CD4-positive, alpha-beta T cell treated with Interleukin-12 subunit alpha and Interleukin-12 subunit beta, for 1 hour (primary cell): ENCODE results near the gene ADAMTSL3.
"Not testable (repeated sequence)": the region's sequence is repeated elsewhere in the genome, so short reads cannot be mapped to it uniquely, and the experiment has no call there.

Source experiments
- DNase-seq: peaks from one replicate; pipeline ENCODE4 v3.0.0-alpha.2; 2020

ADAMTSL3 gene

DNA sequence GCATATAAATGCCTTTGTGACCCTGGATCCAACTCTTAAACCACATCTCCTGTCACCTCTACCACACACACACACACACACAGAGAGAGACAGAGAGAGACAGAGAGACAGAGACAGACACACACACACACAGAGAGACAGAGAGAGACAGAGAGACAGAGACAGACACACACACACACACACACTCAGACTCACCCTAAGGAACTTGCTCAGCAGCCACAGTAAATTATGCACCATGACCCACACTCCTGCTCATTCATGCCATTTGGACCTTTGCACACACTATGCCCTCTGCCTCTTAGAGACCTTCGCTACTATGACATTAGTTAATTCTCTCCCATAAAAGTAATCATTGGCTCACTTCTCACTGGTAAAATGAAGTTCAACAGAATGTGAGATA, 275.7 kb downstream of the ADAMTSL3 start:
- no peak for DNase-seq

DNA sequence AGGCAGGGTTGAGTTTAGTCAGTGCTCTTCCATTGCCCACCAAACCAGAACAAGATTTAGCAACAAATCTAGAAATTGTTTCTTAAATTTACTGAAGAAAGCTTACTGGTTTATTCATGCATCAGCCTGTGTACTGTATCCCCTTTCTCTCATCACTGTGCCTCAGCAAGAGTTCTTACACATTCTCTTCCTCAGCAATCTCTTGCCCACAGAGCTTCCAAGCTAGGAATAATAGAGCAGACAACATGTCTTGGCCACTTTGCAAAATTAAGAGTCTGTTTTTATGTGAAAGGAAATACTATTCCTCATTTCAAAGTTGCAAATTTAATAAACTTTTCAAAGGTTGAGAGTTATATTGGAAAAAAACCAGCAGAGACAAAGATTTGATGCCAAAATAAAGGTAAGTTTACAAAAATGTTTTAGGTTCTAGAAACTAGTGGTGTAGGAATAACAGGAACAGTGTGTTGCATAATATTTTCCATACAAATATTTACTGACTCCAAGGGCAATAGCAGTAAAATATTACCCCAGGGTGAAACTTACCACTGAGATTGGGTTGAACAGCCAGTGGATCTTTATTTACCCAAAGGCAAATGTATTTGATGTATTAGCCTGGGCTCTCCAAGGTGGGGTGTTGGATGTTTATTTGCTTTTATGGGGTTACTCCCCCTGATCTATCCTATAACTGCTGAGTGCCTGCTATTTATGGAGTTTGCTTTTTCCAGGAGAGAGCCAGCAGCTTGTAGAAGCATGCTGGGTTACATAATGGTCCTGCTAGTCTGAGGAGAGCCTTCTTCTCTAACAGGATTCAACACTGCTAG, 276.7 kb downstream of the ADAMTSL3 start:
- no peak for DNase-seq

DNA sequence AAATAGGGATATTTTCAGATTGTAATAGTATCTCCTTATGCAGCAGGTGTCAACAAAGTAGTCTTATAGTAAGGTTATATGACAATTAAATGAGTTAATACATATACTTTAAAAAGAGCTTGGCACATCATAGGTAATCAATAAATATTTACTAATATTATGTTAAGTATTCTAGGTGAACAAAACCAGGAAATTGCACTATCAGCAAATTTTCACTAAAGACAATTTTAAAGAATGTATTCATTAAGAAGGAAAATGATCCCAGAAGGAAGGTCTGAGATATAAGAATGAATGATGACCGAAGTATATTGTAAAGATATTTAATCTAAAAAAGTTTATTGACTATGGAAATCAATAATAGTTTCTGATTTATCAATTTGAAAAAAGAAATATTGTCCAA, 281.9 kb downstream of the ADAMTSL3 start:
- DNase-seq, result no peak

DNA sequence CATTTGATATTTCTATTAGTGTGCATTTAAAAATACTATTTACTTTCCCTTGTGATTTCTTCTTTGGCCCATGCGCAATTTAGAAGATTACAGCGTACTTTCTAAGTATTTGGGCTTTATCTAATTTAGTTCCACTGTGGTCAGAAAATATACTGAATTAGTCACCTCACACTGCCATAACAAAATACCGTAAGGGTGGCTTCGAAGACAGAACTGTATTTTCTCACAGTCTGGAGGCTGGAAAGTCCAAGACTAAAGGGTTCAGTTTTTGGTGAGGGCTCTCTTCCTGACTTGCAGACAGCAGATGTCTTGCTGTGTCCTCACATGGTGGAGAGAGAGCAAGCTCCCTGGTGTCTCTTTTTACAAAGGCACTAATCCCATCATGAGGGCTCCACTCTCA, 286.2 kb downstream of the ADAMTSL3 start:
- no peak for DNase-seq

DNA sequence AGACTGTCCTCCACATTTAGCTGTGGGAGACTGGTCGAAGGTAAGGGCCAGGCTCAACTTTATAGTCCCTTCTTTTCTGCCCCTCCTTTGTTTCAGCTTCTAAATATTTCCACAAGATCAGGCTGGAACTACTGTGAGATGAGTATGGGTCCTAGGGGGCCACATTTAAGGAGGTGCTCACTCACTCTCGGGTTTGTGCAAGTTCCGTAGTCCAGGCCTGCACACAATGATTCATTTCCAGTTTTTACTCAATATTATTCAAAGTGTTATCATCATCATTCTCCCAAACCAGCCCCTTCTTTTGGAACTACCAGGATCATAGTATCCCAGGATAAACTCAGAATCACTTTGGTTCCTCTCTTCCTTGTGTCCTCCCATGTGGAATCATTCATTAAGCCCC, 289.1 kb downstream of the ADAMTSL3 start:
- DNase-seq, result no peak

DNA sequence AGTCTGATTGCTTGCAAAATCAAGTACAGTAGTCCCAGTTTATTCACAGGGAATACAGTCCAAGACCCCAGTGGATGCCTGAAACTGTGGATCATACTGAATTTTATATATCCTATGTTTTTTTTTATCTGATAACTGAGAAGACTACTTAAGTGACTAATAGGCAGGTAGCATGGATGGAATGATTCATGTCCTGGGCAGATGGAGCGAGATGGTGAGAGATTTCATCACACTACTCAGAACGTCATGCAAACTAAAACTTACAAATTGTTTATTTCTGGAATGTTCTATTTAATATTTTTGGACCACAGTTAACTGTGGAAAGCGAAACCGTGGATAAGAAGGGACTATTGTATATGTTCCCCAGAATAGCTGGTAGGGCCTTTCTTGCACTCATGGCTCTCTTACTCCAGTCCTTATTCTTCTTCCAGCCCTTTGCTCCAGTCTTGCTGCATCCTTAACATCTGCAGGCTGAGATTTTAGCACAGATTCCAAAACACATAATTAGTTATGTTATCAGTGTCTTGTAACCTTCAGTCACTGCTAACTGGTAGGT, 290.0 kb downstream of the ADAMTSL3 start:
- DNase-seq, result no peak

DNA sequence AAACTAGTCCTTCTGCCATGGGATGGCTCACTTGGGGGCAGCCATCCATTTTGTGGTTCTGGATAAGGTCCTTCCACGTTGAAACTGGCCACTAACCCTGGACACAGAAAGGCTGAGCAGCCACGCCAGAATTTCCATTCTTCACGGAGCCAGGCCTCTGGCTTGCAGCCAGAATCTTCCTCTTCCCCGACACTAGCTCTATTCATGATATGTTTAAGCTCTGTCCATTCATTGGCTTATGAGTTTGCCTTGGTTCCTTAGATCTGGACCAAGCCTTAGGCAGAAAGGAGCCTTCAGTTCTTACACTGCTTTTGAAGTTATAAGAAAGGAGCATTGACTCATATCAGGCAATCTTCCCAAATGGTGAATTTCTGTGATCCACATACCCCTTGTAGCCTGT, 293.2 kb downstream of the ADAMTSL3 start:
- no peak for DNase-seq

DNA sequence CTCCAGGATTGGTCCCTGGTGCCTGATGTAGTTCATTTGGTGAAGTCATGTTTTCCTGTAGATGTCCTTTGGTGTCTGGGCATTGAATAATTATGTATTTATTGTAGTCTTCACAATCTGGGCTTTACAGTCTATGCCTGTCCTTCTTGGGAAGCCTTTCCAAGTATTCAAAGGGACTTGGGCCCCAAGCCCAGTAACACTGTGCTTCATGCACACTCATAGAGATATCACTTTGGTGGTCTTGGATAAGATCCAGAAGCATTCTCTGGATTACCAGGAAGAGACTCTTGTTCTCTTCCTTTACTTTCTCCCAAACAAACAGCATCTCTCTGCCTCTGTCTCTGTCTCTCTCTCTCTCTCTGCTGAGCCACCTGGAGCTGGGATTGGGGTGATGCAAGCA, 300.6 kb downstream of the ADAMTSL3 start:
- DNase-seq, result no peak

DNA sequence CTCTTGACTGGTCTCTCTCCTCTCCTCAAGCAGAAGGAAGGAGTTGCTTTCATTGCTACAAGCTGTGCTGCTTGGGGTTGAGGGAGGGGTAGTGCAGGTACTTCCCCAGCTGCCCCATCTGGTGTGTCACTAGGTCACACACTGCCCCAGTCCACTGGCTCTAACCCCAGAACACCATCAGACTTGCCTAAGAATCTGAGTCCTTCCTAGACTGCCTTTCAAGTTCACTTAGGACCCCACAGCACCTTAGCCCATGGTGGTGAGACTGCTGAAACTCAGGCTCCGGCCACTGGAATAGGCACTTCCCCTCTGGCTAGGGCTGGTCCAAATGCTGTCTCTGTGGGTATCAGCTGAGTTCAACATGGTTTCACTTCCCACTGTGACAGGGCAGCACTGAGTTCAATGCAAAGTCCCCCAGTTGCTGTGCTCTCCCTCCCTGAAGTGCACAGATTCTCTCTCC, 301.9 kb downstream of the ADAMTSL3 start:
- no peak for DNase-seq

DNA sequence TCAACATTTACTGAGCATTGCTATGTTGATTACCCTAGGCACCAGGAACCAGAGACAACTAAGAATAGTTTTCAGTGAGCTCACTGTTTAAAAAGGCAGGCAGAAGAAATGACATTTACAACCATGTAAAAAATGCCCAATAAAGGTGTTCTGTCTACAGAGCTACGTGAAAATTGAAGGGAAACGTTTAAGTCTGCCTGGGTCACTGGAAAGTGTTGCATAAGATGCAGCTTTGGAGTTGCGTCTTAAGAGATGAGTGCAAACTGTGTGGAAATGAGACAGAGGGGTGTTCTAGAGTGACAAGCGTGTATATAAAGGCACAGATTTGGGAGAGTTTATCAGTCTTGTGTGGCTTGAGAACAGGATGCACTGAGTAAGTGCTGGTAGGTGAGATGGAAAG, 303.0 kb downstream of the ADAMTSL3 start:
- DNase-seq, result no peak

DNA sequence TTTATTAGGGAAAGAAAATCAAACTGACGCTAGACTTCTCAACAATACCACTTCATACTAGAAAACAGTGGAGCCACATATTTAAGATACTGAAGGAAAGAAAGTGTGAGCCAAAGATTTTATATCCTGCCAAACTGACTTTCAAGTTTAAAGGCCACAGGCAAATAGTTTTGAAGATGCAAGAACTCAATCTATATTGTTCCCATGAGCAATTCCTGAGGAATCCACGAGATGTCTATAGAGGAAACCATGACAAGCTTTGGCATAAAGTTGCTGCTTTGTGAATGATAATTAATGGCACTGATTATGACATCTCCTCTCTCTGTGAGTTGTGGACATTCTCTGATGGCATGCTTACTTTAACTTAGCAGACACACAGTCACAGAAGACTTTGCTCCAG, 305.6 kb downstream of the ADAMTSL3 start:
- no peak for DNase-seq

DNA sequence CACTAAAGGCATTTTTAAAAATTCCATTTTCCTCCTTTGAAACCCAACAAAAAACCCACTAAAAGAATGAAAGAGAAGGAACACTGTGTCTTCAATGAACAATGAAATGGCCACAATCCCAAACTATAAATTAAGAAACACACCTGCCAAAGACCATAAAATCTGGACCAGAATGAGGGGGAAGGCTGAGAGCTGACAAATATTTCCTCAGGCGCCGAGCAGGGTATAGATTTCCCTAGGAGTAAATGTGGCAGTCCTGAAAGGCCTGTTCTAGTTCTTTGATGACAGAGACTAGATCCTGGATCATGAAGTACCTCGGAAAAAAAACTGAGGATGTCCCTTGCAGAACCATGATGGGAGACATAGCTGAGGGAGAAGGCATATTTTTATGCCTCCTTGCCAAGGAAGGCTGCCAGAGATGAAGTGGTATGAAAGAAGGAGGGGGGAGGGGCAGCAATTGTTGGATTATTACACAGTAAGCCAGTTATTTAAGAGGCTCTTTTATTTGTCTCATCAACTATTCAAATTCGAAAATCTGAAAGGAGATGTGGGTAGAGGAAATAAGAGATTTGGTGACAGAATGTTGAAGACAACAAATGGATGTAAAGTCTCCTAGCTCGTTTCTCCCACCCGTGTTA, 306.4 kb downstream of the ADAMTSL3 start:
- no peak for DNase-seq

DNA sequence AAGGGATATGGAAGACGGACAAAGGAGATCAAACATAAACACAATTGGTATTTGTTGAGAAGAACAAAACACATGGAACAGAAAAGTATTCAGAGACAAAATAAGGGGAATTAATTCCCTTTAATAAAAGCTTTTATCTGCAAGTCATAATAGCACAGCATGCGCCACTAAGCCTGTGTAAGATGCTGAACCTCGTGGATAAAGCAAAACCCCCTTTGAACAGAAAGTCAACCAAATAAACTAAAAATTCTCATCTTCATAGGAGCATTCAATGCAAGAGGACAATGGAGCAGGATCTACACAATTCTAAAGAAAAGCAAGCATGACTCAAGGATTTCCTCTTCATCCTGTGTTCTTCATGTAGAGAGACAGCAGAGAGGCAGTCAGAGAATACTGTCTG, 307.4 kb downstream of the ADAMTSL3 start:
- DNase-seq, result no peak

DNA sequence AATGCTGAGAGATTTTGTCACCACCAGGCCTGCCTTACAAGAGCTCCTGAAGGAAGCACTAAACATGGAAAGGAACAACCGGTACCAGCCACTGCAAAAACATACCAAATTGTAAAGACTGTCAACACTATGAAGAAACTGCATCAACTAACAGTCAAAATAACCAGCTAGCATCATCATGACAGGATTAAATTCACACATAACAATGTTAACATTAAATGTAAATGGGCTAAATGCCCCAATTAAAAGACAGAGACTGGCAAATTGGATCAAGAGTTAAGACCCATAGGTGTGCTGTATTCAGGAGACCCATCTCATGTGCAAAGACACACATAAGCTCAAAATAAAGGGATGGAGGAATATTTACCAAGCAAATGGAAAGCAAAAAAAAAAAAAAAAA, 311.0 kb downstream of the ADAMTSL3 start:
- DNase-seq, result not testable (repeated sequence)

DNA sequence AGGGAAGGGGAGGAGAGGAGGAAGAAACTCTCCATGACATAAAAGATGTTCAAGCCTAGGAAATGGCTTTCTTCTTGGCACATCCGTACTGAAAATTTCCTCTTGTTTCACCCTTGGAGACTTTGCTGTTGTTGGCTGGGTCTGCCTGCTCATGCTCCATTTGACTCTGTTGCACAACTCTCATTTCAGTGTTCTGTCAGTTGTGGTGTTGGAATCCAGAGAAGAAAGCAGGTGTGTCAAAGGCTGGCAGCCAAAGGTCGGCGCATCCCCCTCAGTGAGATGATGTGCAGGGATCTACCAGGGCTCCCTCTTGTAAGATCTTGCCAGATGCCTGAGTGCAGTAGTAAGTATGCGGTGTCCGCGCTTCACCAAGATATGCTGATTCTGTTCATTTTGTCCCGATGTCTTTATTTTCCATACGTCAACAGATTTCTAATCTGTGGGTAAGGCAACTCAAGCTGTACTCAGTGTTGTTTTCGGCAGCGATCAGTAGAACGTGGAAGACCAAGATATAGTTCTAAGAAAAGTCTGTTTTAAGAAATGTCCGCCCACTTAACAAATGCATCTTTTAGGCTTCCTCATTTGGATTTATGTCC, 316.5 kb downstream of the ADAMTSL3 start:
- DNase-seq, result no peak

DNA sequence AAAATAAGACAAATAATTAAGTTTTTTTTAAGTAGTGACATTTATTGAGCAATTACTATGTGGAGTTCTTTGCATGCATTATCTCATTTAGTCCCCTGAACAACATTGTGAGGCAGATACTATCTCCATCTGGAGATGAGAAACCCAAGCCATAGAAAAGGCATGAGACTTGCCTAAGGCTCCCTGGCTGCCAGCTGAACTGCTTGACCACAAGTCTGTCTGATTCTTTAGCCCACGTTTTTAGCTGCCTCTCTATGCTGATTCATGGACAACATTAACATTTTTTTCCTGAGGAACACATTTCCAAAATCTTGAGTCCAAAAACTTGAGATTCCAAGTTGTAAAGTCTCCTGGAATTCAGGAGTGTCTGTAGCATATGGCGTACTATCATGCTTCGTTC, 318.1 kb downstream of the ADAMTSL3 start:
- no peak for DNase-seq

DNA sequence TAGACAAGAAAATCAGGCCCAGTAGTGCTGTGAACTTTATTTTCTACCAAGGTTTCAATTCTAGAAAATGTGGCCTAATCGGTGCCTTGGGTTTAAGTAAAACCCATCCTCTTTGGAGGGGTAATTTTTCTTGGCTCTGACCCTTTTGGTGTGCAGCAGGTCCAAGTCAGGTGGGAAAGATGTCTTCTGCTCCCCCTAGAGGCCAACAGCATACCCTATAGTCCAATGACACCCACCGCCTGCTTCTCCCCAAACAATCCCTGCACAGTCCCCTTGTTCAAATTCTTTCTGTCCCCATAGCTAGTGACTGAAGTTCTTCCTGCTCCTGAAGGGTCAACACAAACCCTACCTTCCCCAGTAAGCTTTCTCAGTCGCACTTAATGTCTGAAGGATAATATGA, 319.9 kb downstream of the ADAMTSL3 start:
- DNase-seq, result no peak

DNA sequence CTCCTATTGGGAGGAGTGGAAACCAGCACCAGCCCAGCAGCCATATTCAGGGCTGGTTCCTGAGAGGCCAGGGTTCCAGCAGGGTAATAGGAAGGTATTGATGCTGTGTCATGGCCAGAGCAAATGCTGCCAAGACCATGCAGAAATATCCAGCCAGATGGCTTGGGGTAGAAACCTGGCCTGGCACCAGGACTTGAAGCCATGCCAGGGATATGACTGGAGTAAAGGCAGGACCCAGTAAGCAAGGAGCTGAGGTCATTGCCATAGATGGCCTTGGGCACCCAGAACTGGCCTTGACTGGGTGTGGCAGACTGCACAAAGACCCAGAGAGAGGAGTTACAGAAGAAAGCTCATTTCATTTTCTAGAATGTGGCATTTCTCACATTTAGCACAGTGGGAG, 324.1 kb downstream of the ADAMTSL3 start:
- DNase-seq, result no peak

DNA sequence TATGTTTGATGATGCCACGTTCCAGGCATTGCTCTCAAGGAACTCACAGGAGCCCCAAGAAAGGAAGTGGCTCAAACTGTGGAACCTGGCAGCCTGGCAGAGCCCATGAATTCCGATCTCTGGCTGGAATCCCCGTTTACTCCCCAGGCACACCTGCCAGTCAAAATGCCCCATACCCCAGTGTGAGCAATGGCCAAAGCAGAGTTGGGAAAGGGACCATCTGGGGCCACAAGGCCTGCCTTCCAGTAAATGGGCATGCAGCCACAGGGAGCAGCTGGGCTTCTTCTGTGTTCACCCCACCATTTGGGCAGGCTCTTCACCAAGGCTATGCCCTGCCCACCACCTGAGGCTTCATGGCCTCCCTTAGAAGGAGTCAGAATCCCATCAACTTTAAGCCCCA, 324.7 kb downstream of the ADAMTSL3 start:
- DNase-seq, result no peak

DNA sequence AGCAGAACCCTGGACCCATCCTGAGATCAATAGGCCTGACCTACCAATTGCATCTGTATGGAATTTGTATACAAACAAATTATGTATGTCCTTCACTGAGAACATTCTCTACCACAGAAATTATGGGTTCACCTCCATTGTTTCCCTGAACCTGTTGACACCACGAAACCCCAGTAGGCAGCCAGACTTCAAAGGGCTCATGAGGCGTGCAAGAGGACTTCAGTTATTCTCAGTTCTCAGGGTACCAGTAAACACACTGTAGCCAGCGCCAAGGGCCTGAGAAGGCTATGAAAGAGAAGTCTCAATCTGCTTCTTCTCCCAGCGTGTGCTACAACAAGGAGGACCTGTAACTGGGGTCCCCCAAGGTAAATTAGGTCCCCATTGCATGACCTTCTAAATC, 326.7 kb downstream of the ADAMTSL3 start:
- no peak for DNase-seq

DNA sequence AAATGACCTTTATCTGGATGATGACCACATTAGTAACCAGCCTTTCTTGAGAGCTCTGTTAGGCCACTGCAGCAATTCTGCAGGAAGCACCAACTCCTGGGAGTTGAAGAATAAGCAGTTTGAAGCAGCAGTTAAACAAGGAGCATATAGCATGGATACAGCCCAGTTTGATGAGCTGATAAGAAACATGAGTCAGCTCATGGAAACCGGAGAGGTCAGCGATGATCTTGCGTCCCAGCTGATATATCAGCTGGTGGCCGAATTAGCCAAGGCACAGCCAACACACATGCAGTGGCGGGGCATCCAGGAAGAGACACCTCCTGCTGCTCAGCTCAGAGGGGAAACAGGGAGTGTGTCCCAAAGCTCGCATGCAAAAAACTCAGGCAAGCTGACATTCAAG, 328.8 kb downstream of the ADAMTSL3 start:
- no peak for DNase-seq

DNA sequence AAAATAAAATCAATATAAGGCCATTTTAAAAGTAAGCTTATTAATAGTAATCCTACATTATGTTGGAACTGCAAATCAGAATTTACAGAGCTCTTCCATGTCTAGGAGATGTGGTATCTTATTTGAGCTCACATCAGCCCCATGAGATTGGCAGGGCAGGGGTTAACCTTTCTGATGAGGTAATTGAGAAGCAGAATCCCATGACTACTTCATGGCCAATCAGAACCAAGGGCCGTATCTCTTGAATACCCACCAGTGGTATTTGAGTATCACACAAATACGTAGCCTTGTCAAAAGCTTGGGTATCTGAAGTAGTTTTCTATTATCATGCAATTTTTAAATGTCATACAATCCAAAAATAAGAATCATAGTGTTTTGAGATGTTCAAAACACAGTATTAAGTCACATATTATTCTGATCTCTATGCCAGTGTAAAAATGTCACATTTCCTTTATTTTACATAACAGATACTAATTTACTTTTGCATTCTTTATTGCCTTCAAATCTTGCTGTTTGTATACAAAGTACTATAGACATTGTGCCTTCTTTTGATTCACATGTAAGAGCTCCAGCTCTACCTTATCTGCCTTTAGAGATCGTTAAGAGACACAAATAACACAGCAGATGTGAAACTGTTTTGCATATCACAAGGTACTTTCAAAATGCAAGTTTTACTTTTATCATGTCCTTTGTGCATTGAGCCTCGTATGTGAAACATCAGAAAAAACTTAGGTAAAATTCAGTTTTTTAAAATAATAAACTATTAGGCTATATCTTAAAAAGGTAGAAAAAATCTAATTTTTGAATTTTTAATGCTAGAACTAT, 329.9 kb downstream of the ADAMTSL3 start:
- DNase-seq, result no peak

DNA sequence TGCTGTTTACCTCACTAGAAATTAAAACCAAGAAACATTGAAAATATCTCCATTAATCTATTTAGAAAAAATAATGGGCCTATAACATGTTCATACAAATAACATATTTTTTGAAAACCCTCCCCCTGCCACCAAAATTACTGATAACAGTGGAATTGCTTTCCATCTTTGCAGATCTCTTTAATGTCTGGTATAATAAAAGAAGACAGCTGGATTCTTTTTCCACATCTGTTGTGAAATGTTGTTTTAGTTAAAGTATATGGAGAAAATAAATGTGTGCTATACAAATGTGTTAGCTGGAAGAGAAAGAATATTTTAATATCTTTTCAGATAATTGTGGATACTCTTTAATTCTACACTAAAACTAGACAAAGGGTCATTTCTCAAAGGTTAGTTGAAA, 330.7 kb downstream of the ADAMTSL3 start:
- DNase-seq, result no peak
